DND-41 (cell line): ENCODE results near the gene SNAPC2.

Experiments
- ATAC-seq: fragments of 200-7000 bp; cut with Tn5 transposase; 3 replicates; pipeline ENCODE4 v1.9.1; 2021; ENCODE audit warnings: low read depth; ENCODE audit not compliant: insufficient read depth
- DNase-seq: peaks from one replicate; pipeline ENCODE4 v3.0.0-alpha.2; 2020
- H2AFZ ChIP-seq: 2 replicates; pipeline ENCODE4 v1.6.0; 2012; ENCODE audit warnings: low read depth, low read length
- H3K27ac ChIP-seq: 2 replicates; pipeline ENCODE4 v1.5.1; 2012; ENCODE audit warnings: low read length, inconsistent platforms
- H3K27me3 ChIP-seq: fragments of 200-600 bp; sonication (generic); 2 replicates; pipeline ENCODE4 v1.6.0; 2012; ENCODE audit warnings: low read length, mild to moderate bottlenecking, inconsistent platforms; ENCODE audit not compliant: insufficient read depth, poor library complexity
- H3K36me3 ChIP-seq: 2 replicates; pipeline ENCODE4 v1.5.1; 2012; ENCODE audit warnings: low read length, inconsistent platforms; ENCODE audit not compliant: insufficient read depth
- H3K4me1 ChIP-seq: 2 replicates; pipeline ENCODE4 v1.5.1; 2012; ENCODE audit warnings: mild to moderate bottlenecking, low read length; ENCODE audit not compliant: insufficient read depth
- H3K4me2 ChIP-seq: 2 replicates; pipeline ENCODE4 v1.6.0; 2012; ENCODE audit warnings: mild to moderate bottlenecking, moderate library complexity, low read length, inconsistent platforms; ENCODE audit not compliant: insufficient read depth
- H3K4me3 ChIP-seq, 2 experiments: fragments of 200-600 bp in 1 of 2; shearing (Covaris generic) in 1 of 2; 2 replicates each; pipeline ENCODE4 v1.5.1; 2012 to 2016; ENCODE audit warnings: inconsistent platforms in 2 of 2, low read length in 2 of 2, mild to moderate bottlenecking in 2 of 2, low read depth in 1 of 2, moderate library complexity in 1 of 2
- H3K79me2 ChIP-seq: 2 replicates; pipeline ENCODE4 v1.6.0; 2012; ENCODE audit warnings: low read length, inconsistent platforms; ENCODE audit not compliant: insufficient read depth
- H3K9ac ChIP-seq: 2 replicates; pipeline ENCODE4 v1.6.0; 2012; ENCODE audit warnings: low read depth, mild to moderate bottlenecking, inconsistent platforms, low read length, moderate library complexity
- H3K9me3 ChIP-seq: 2 replicates; pipeline ENCODE4 v1.5.1; 2012; ENCODE audit warnings: low read length, moderate library complexity, mild to moderate bottlenecking, inconsistent platforms; ENCODE audit not compliant: insufficient read depth, severe bottlenecking
- H4K20me1 ChIP-seq: 2 replicates; pipeline ENCODE4 v1.6.0; 2012; ENCODE audit warnings: low read length; ENCODE audit not compliant: insufficient read depth
- EZH2 ChIP-seq: IDR thresholded peaks from 3 replicates; pipeline ENCODE4 v1.6.1; 2012; ENCODE audit warnings: borderline replicate concordance, low read depth, mild to moderate bottlenecking, moderate library complexity, low read length, inconsistent platforms; ENCODE audit not compliant: severe bottlenecking
- TF ChIP-seq, protein P1 (sequence below): IDR thresholded peaks from 2 replicates; pipeline ENCODE4 v1.5.1; 2012; ENCODE audit warnings: borderline replicate concordance, low read length, moderate library complexity, mild to moderate bottlenecking; ENCODE audit not compliant: poor library complexity, severe bottlenecking; ENCODE audit errors: extremely low read depth

The SNAPC2 gene

GRCh38 chr19:7947939-7948338 is 27.8 kb downstream of the SNAPC2 start:
- Histone ChIP-seq H3K79me2 (peaks cover 14% of the 10 kb centered on the region), H3K9me3 (no peaks in the 10 kb centered on the region), H4K20me1 (0 out of 2 replicates have a peak, but pooled peaks cover 5% of the 10 kb centered on the region), H3K4me2 (no peak overlapping the region), H3K27me3 (no peaks in the 10 kb centered on the region), H3K36me3 (no peaks in the 10 kb centered on the region; the same call in 1 of the 2 replicates), H3K4me3 (no peak overlapping the region), H2AFZ (no peak overlapping the region), H3K4me1 (peaks cover 16% of the 10 kb centered on the region), H3K9ac (no peak overlapping the region), H3K27ac (no peak overlapping the region)
- TF ChIP-seq, protein P1, sequence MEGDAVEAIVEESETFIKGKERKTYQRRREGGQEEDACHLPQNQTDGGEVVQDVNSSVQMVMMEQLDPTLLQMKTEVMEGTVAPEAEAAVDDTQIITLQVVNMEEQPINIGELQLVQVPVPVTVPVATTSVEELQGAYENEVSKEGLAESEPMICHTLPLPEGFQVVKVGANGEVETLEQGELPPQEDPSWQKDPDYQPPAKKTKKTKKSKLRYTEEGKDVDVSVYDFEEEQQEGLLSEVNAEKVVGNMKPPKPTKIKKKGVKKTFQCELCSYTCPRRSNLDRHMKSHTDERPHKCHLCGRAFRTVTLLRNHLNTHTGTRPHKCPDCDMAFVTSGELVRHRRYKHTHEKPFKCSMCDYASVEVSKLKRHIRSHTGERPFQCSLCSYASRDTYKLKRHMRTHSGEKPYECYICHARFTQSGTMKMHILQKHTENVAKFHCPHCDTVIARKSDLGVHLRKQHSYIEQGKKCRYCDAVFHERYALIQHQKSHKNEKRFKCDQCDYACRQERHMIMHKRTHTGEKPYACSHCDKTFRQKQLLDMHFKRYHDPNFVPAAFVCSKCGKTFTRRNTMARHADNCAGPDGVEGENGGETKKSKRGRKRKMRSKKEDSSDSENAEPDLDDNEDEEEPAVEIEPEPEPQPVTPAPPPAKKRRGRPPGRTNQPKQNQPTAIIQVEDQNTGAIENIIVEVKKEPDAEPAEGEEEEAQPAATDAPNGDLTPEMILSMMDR = no peak
- no peak for TF ChIP-seq EZH2
- DNase-seq (no peak), ATAC-seq (no peak)

DNA sequence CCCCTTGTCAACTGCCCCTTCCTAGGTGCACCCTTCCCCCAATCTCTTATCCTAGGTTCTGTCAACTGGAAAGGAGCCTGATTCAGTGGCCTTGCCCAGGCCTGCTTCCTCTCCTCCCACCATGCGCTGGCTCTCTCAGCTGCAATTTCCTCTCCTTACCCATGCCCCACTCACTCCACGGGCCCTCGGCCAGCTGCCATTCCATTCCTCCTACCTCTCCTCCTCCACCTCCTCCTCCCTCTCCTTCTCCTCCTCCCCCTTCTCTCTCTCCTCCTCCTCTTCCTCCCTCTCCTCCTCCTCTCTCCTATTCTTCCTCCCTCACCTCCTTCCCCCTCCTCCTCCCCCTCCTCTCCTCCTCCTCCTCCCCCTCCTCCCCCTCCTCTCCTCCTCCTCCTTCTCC is 32.9 kb downstream of the SNAPC2 start:
- H3K4me3 ChIP-seq = no peak overlapping the region
- DNase-seq (no peak), ATAC-seq (no peak)
- H4K20me1 ChIP-seq = no peaks in the 10 kb centered on the region
- no peaks in the 10 kb centered on the region for H3K79me2 ChIP-seq
- H3K4me1 ChIP-seq = no peaks in the 10 kb centered on the region
- no peak overlapping the region for H3K27ac ChIP-seq
- no peak overlapping the region for H2AFZ ChIP-seq
- H3K27me3 ChIP-seq = no peaks in the 10 kb centered on the region
- no peak overlapping the region for H3K4me2 ChIP-seq
- H3K9ac ChIP-seq = no peak overlapping the region
- no peak for TF ChIP-seq EZH2
- TF ChIP-seq, protein P1 = no peak
- H3K9me3 ChIP-seq = no peaks in the 10 kb centered on the region
- H3K36me3 ChIP-seq = 0 out of 2 replicates have a peak, but pooled peaks cover under 1% of the 10 kb centered on the region

DNA sequence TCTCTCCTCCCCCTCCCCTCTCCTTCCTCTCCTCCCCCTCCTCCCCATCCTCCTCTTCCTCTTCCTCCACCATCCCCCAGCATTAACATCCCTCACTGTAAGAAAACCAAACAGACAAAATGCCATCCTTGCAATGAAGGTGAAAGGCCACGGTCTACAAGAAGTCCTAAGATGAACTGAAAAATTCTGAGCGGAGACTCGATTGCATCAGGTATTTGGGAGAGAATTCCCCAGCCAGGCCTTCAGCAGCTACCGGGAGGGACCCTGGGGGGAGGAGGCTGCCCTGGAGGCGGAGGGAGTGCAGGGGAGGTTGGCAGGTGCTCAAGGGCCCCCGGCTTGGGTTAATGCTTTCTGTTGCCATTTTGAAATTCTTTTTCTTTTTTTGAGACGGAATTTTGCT is 33.4 kb downstream of the SNAPC2 start:
- Histone ChIP-seq H2AFZ (no peak overlapping the region), H3K27ac (no peak overlapping the region), H3K4me3 (no peak overlapping the region), H3K79me2 (no peaks in the 10 kb centered on the region), H3K4me1 (no peaks in the 10 kb centered on the region), H3K9me3 (no peaks in the 10 kb centered on the region), H3K9ac (no peak overlapping the region), H4K20me1 (no peaks in the 10 kb centered on the region; the same call in 1 of the 2 replicates), H3K36me3 (peaks cover 5% of the 10 kb centered on the region; the same call in 1 of the 2 replicates), H3K27me3 (no peaks in the 10 kb centered on the region), H3K4me2 (no peak overlapping the region)
- no peak for TF ChIP-seq EZH2
- TF ChIP-seq, protein P1 = no peak
- DNase-seq (no peak), ATAC-seq (no peak)

DNA sequence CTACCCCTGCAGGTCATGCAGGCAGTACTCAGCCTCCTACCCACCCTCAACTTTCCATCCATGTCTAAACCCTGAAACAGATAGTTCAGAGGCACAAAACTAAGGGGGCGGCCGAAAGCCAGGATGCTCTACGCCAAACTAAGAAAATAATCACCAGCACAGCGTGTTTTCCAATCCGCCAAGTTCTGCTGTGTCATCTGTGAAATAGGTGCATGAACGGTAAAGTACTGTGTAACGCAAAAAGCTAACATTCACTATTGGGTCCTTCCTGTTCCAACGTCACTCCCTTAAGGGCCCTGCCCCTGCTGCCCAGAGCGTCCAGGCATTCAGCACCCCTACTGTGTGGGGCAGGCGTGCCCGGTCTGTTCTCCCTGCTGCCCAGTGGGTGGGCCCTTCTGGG is 35.6 kb downstream of the SNAPC2 start:
- ATAC-seq = no peak
- Histone ChIP-seq H2AFZ (no peak overlapping the region), H3K79me2 (no peaks in the 10 kb centered on the region), H4K20me1 (peaks cover 6% of the 10 kb centered on the region; the same call in 1 of the 2 replicates), H3K27me3 (no peaks in the 10 kb centered on the region), H3K4me3 (no peak overlapping the region), H3K36me3 (peaks cover 18% of the 10 kb centered on the region), H3K9me3 (no peaks in the 10 kb centered on the region), H3K27ac (no peak overlapping the region), H3K4me2 (no peak overlapping the region), H3K9ac (no peak overlapping the region), H3K4me1 (no peaks in the 10 kb centered on the region)
- no peak for DNase-seq
- TF ChIP-seq, protein P1 = no peak
- no peak for TF ChIP-seq EZH2
